Upper lobe of left lung (tissue), 4 donors: ENCODE results near the gene EBF3.

ENCODE experiments used
- CTCF ChIP-seq, 6 experiments: fragments of 450-650 bp in 4 of 6; fragments of 200-600 bp in 2 of 6; sonication (generic) in 2 of 6; IDR thresholded peaks; one replicate each; pipeline ENCODE4 v1.5.1; 2016 to 2019; ENCODE audit warnings: antibody characterized with exemption in 6 of 6
- POLR2AphosphoS5 ChIP-seq, 2 donors: sonication (generic); formaldehyde crosslinking; IDR thresholded peaks; one replicate each; pipeline ENCODE4 v1.5.1; 2017; ENCODE audit warnings: antibody characterized with exemption in 2 of 2

DNA sequence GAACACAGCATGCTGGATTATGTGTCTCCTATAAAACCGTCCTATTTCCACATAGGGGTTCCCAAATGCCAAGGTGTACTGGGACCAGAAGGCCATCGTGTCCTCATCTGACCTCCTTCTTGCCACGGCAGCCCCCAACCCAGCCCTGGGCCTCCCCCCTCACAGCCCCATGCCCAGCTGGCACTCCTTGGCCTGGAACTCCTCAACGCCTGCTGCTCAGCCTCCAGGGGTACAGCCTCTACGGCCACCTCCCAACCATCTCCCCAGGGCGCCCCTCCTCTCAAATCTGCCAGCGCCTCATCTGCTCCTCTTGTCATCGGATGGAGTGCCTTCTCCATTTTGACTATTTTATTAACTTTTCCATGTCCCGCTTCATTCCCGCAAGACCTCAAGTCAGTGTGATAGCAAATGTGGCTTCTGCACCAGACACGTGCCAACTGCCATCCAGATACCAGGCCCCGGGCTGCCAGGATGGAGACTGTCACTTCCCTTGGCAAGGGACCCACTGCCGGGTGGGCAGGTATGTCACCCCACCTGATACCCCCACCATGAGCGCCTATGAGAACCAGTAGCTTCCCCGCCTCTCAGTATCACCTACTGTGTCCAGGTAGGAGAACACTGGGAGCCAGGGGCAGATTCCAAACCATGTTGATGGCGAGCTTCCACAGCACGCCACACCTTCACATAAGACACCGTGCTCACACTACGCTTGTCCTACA, 106.7 kb downstream of the EBF3 start:
- TF ChIP-seq POLR2AphosphoS5 (IDR thresholded peaks at IDR 0.05) (no peak), CTCF (IDR thresholded peaks at IDR 0.05) (no peak)
